ENCODE data around the gene TMEM191C.
"Not testable (repeated sequence)": the region's sequence is repeated elsewhere in the genome, so short reads cannot be mapped to it uniquely, and the experiment has no call there.

TMEM191C gene

GRCh38 chr22:21472984-21473383 is 5.8 kb downstream of the TMEM191C start:
- not testable (repeated sequence) for DNase-seq (ENCODE audit: low read depth in 1 of 2, low spot score in 1 of 2)

GRCh38 chr22:21473664-21474063 is 6.5 kb downstream of the TMEM191C start:
- not testable (repeated sequence) for DNase-seq (ENCODE audit: low read depth in 1 of 2, low spot score in 1 of 2)

GRCh38 chr22:21484039-21484438 is 16.9 kb downstream of the TMEM191C start:
- not testable (repeated sequence) for DNase-seq (ENCODE audit: low read depth in 1 of 2, low spot score in 1 of 2)

GRCh38 chr22:21487723-21488122 is 20.5 kb downstream of the TMEM191C start:
- not testable (repeated sequence) for DNase-seq (ENCODE audit: low read depth in 1 of 2, low spot score in 1 of 2)

- DNase-seq (ENCODE audit: low read depth in 1 of 2, low spot score in 1 of 2) = not testable (repeated sequence)
Measured at GRCh38 chr22:21489149-21489680, 22.0 kb downstream of the TMEM191C start.

- not testable (repeated sequence) for DNase-seq (ENCODE audit: low read depth in 1 of 2, low spot score in 1 of 2)
Measured at GRCh38 chr22:21490556-21490955, 23.4 kb downstream of the TMEM191C start.

GRCh38 chr22:21492271-21492670 is 25.1 kb downstream of the TMEM191C start:
- DNase-seq (ENCODE audit: low read depth in 1 of 2, low spot score in 1 of 2) = not testable (repeated sequence)

- not testable (repeated sequence) for DNase-seq (ENCODE audit: low read depth in 1 of 2, low spot score in 1 of 2)
Measured at GRCh38 chr22:21493789-21494782, 26.9 kb downstream of the TMEM191C start.

- DNase-seq (ENCODE audit: low read depth in 1 of 2, low spot score in 1 of 2) = not testable (repeated sequence)
Measured at GRCh38 chr22:21497984-21498383, 30.8 kb downstream of the TMEM191C start.

- not testable (repeated sequence) for DNase-seq (ENCODE audit: low read depth in 1 of 2, low spot score in 1 of 2)
Measured at GRCh38 chr22:21498489-21498888, 31.3 kb downstream of the TMEM191C start.

GRCh38 chr22:21499623-21500506 is 32.7 kb downstream of the TMEM191C start:
- not testable (repeated sequence) for DNase-seq (ENCODE audit: low read depth in 1 of 2, low spot score in 1 of 2)

- DNase-seq (ENCODE audit: low read depth in 1 of 2, low spot score in 1 of 2) = not testable (repeated sequence)
Measured at GRCh38 chr22:21510397-21510796, 43.2 kb downstream of the TMEM191C start.

- DNase-seq (ENCODE audit: low read depth in 1 of 2, low spot score in 1 of 2) = not testable (repeated sequence)
Measured at GRCh38 chr22:21512022-21512421, 44.8 kb downstream of the TMEM191C start.

- not testable (repeated sequence) for DNase-seq (ENCODE audit: low read depth in 1 of 2, low spot score in 1 of 2)
Measured at GRCh38 chr22:21514117-21514516, 46.9 kb downstream of the TMEM191C start.

- DNase-seq (ENCODE audit: low read depth in 1 of 2, low spot score in 1 of 2) = not testable (repeated sequence)
Measured at GRCh38 chr22:21515234-21515633, 48.0 kb downstream of the TMEM191C start.

GRCh38 chr22:21516522-21516921 is 49.3 kb downstream of the TMEM191C start:
- DNase-seq (ENCODE audit: low read depth in 1 of 2, low spot score in 1 of 2) = not testable (repeated sequence)

GRCh38 chr22:21516970-21517764 is 50.0 kb downstream of the TMEM191C start:
- DNase-seq (ENCODE audit: low read depth in 1 of 2, low spot score in 1 of 2) = not testable (repeated sequence)

All from activated CD4-positive, alpha-beta T cell treated with anti-CD3 and anti-CD28 coated beads, Interleukin-2, amount 50 U/mL, for 24 hours (primary cell).